Endometrium (tissue), 2 donors: ENCODE results near the gene MTCL1.

ENCODE experiments used
- FAIRE-seq: peaks from 2 replicates; lab custom pipeline; 2012; peaks lifted over from hg19 to GRCh38; lab: Jason Lieb, UNC
- donor health status: control.
- donor health status: control.

MTCL1 gene

GRCh38 chr18:8811115-8811514 lies 105.8 kb downstream of the MTCL1 start:
- FAIRE-seq = no peak

- FAIRE-seq = no peak
Measured at GRCh38 chr18:8812631-8813030, 107.3 kb downstream of the MTCL1 start.

- FAIRE-seq = no peak
Measured at GRCh38 chr18:8813611-8814010, 108.3 kb downstream of the MTCL1 start.

- FAIRE-seq = no peak
Measured at GRCh38 chr18:8814206-8814605, 108.8 kb downstream of the MTCL1 start.

- no peak for FAIRE-seq
Measured at GRCh38 chr18:8816220-8816619, 110.9 kb downstream of the MTCL1 start.

GRCh38 chr18:8816816-8817215 lies 111.5 kb downstream of the MTCL1 start:
- FAIRE-seq = no peak

GRCh38 chr18:8818982-8819381 lies 113.6 kb downstream of the MTCL1 start:
- no peak for FAIRE-seq

GRCh38 chr18:8820396-8821082 lies 115.2 kb downstream of the MTCL1 start:
- no peak for FAIRE-seq

- FAIRE-seq = no peak
Measured at GRCh38 chr18:8821083-8821465, 115.7 kb downstream of the MTCL1 start.

- no peak for FAIRE-seq
Measured at GRCh38 chr18:8821531-8821930, 116.2 kb downstream of the MTCL1 start.

- FAIRE-seq = no peak
Measured at GRCh38 chr18:8822643-8823042, 117.3 kb downstream of the MTCL1 start.

- FAIRE-seq = no peak
Measured at GRCh38 chr18:8823530-8823929, 118.2 kb downstream of the MTCL1 start.

GRCh38 chr18:8824846-8825245 lies 119.5 kb downstream of the MTCL1 start:
- FAIRE-seq = no peak

- no peak for FAIRE-seq
Measured at GRCh38 chr18:8825273-8825672, 119.9 kb downstream of the MTCL1 start.

GRCh38 chr18:8825729-8826375 lies 120.5 kb downstream of the MTCL1 start:
- FAIRE-seq = no peak

GRCh38 chr18:8826514-8826913 lies 121.2 kb downstream of the MTCL1 start:
- FAIRE-seq = no peak

GRCh38 chr18:8826971-8827370 lies 121.6 kb downstream of the MTCL1 start:
- no peak for FAIRE-seq

- FAIRE-seq = no peak
Measured at GRCh38 chr18:8828300-8828699, 122.9 kb downstream of the MTCL1 start.

GRCh38 chr18:8828798-8829197 lies 123.4 kb downstream of the MTCL1 start:
- FAIRE-seq = no peak

- FAIRE-seq = no peak
Measured at GRCh38 chr18:8830067-8831060, 125.0 kb downstream of the MTCL1 start.

- no peak for FAIRE-seq
Measured at GRCh38 chr18:8831112-8831511, 125.8 kb downstream of the MTCL1 start.

- no peak for FAIRE-seq
Measured at GRCh38 chr18:8831531-8831930, 126.2 kb downstream of the MTCL1 start.

GRCh38 chr18:8833480-8833879 lies 128.1 kb downstream of the MTCL1 start:
- no peak for FAIRE-seq
